Lower lobe of right lung (tissue), 2 donors: ENCODE results near the gene TEK. TPM values are rescaled to one million over a fixed set of nuclear protein-coding genes. Genes with fewer than 3 reads are reported as not detected.

Source experiments
- ATAC-seq, 2 donors: fragments of 200-7000 bp; cut with Tn5 transposase; one replicate each; pipeline ENCODE4 v1.9.1; 2020 to 2022; ENCODE audit warnings: mild to moderate bottlenecking in 2 of 2, moderate library complexity in 2 of 2
- DNase-seq: peaks from one replicate; pipeline ENCODE4 v3.0.0-alpha.2; 2020
- H3K27ac ChIP-seq: fragments of 200-600 bp; one replicate; pipeline ENCODE4 v1.8.0; 2022
- H3K27me3 ChIP-seq: fragments of 200-600 bp; one replicate; pipeline ENCODE4 v1.8.0; 2022; ENCODE audit warnings: low read depth
- H3K36me3 ChIP-seq: fragments of 200-600 bp; one replicate; pipeline ENCODE4 v1.8.0; 2022; ENCODE audit warnings: mild to moderate bottlenecking
- H3K4me1 ChIP-seq: fragments of 200-600 bp; one replicate; pipeline ENCODE4 v1.8.0; 2022
- H3K4me3 ChIP-seq: fragments of 200-600 bp; one replicate; pipeline ENCODE4 v1.8.0; 2022; ENCODE audit warnings: mild to moderate bottlenecking
- H3K9me3 ChIP-seq: fragments of 200-600 bp; one replicate; pipeline ENCODE4 v1.8.0; 2022
- intact Hi-C: fragments of 100-400 bp; cut with DNase I; formaldehyde crosslinking; loops from one replicate; pipeline ENCODE4 v1.11.0; 2022
- total RNA-seq: library from RNA; stranded (reverse); fragmentation: NEBNext Ultra II Directional; extraction: Animal tissue kit (Norgen Biotek cat#: 25700); gene quantifications from one replicate; pipeline ENCODE4 v1.2.1, GENCODE V29; 2021
- TF ChIP-seq, protein P1 (sequence below): fragments of 200-600 bp; IDR thresholded peaks from one replicate; pipeline ENCODE4 v1.8.0; 2022; ENCODE audit warnings: antibody characterized with exemption, mild to moderate bottlenecking
- donor health status: DM: no; HTN: yes; CAD: no; lungs with severe emphysema.

The TEK gene
- total RNA-seq, 1 donor from 2014 or later: 56.3 TPM

DNA sequence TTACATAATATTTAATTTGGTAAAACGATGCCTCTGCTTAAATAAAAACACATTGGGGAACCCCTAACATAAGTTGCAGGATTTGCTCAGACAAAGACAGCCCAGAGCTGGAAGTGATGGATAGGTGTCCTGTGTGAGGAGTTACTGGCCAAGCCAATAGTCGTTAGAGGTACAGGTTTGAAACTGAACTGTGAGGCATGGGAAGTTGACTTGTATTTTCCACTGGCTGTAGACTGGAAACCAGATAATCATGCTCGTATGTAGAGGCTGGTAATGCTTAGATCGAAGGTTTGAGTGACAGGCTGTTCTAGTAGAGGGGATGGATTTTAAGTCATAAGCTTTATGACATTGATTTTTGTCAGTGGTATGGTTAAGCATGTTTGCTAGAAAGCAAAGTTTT lies 24.8 kb downstream of the TEK start:
- DNase-seq (no peak), ATAC-seq (no peak)
- Histone ChIP-seq H3K27ac (no peak overlapping the region), H3K36me3 (no peaks in the 10 kb centered on the region), H3K27me3 (no peaks in the 10 kb centered on the region), H3K4me3 (no peak overlapping the region), H3K9me3 (no peaks in the 10 kb centered on the region), H3K4me1 (no peaks in the 10 kb centered on the region)
- TF ChIP-seq, protein P1, sequence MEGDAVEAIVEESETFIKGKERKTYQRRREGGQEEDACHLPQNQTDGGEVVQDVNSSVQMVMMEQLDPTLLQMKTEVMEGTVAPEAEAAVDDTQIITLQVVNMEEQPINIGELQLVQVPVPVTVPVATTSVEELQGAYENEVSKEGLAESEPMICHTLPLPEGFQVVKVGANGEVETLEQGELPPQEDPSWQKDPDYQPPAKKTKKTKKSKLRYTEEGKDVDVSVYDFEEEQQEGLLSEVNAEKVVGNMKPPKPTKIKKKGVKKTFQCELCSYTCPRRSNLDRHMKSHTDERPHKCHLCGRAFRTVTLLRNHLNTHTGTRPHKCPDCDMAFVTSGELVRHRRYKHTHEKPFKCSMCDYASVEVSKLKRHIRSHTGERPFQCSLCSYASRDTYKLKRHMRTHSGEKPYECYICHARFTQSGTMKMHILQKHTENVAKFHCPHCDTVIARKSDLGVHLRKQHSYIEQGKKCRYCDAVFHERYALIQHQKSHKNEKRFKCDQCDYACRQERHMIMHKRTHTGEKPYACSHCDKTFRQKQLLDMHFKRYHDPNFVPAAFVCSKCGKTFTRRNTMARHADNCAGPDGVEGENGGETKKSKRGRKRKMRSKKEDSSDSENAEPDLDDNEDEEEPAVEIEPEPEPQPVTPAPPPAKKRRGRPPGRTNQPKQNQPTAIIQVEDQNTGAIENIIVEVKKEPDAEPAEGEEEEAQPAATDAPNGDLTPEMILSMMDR: no peak
- intact Hi-C loops: no loop called here

DNA sequence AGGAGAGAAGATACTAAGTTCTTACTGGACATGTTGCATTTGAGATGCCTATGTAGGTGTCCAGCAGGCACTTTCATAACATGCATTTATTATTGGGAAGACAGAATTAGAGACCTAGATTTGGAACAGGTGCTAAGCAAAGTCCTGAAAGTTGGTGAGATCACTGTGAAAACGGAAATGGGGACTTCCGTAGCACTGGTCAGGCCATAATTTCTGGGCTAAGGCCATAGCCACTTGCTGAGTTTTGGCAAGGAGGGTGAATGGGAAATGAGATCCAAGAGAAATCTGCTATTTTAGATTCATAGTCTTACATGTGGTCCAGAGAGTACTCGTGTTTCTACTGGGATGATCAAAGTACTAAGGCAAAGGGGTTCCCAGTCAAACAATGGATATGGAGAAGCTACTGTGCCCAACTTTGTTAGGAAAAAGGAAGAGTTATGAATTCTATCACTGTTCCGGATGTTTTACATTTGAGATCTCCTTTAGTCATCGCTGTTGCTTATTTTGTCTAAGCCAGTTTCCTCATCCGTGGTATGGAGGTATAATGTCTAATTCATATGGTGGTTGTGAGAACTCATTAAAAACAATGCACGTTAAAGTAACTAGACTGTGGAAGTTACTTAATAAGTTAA lies 33.4 kb downstream of the TEK start:
- TF ChIP-seq, protein P1: no peak
- Histone ChIP-seq H3K27ac (no peak overlapping the region), H3K36me3 (no peaks in the 10 kb centered on the region), H3K9me3 (no peaks in the 10 kb centered on the region), H3K27me3 (no peaks in the 10 kb centered on the region), H3K4me1 (no peaks in the 10 kb centered on the region), H3K4me3 (no peak overlapping the region)
- no peak for DNase-seq
- intact Hi-C loops: no loop called here
- no peak for ATAC-seq

DNA sequence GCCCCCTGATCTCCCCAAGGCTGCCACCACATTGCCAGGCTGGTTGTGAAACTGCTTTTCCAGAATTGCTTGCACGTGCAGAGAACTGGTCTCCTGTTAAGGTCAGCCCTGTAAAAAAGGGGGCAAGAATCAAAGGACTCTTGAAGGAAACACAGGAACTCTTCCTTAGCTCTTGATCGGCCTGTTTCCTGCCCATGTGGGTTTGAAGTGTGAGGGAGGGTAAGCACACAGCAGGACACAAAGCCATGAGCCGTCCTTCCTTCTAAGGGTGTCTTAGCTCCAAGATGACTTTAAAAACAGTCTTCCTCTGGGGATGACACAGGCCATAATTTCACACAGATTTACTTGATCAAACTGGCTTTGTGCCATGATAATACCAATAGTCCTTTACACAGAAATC lies 36.1 kb downstream of the TEK start:
- peaks cover 3% of the 10 kb centered on the region for H3K4me1 ChIP-seq
- no peak overlapping the region for H3K27ac ChIP-seq
- DNase-seq (no peak), ATAC-seq (no peak)
- no peaks in the 10 kb centered on the region for H3K9me3 ChIP-seq
- no peaks in the 10 kb centered on the region for H3K27me3 ChIP-seq
- H3K36me3 ChIP-seq: no peaks in the 10 kb centered on the region
- no peak overlapping the region for H3K4me3 ChIP-seq
- intact Hi-C loops: no loop called here
- TF ChIP-seq, protein P1: no peak

DNA sequence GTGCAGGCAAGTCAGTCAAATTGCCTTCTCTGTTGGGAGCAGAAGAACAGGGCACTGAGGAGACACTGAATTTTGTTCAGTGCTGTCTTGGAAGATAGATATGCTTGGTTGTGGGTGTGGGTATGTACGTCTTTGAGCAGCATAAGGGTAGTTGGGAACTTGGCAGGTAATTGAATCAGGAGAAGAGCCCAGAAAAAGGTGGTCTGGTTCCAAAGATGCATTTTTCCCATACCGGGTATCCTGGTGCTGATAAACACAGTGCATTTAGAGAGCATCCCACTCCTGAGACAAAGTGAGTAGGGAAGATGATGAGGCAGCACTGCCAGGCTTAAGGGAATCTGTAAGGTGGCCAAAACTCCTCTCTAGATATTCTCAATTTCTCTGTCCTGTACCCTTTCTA lies 40.6 kb downstream of the TEK start:
- no peak overlapping the region for H3K4me3 ChIP-seq
- H3K9me3 ChIP-seq: no peaks in the 10 kb centered on the region
- peaks cover 20% of the 10 kb centered on the region for H3K4me1 ChIP-seq
- H3K27me3 ChIP-seq: no peaks in the 10 kb centered on the region
- H3K27ac ChIP-seq: no peak overlapping the region
- DNase-seq: no peak
- H3K36me3 ChIP-seq: no peaks in the 10 kb centered on the region
- no peak for ATAC-seq
- intact Hi-C loops: no loop called here
- TF ChIP-seq, protein P1: no peak

DNA sequence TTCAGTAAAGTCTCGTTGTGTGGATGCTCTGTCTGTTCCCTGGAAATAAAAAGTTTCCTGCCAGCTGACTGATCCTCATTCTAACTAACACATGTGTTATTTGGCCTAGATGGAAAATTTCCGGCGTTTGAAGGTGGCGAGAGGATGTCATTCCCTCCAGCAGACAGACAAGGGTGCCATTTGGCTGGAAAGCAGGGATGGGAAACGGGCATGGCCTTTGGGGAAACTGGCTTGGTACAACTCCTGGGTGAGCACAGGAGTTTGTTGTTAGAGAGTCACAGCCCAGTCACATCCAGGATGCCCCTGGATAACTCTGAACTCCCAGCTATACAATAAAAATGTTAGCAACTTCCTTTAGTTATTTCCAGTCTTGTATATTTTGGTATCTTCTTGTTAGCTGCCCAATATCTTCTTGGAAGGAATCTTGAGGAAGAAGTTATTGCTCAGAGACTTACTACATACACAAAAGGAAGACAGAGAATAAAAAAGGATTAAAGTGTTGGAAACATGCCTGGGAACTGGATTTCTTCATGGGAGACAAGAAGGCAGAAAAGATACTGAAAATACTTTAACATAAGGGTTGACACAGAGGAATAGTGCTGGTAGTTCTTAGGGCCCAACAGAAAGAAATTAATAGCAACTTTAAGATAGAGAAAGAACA lies 41.9 kb downstream of the TEK start:
- TF ChIP-seq, protein P1: no peak
- no peak overlapping the region for H3K4me3 ChIP-seq
- peaks cover 28% of the 10 kb centered on the region for H3K4me1 ChIP-seq
- ATAC-seq (no peak), DNase-seq (no peak)
- H3K27ac ChIP-seq: no peak overlapping the region
- no peaks in the 10 kb centered on the region for H3K36me3 ChIP-seq
- intact Hi-C loops: no loop called here
- no peaks in the 10 kb centered on the region for H3K9me3 ChIP-seq
- no peaks in the 10 kb centered on the region for H3K27me3 ChIP-seq
